Thyroid gland (tissue), 4 donors: ENCODE results near the gene GABRR3. TPM values are rescaled to one million over a fixed set of nuclear protein-coding genes. Genes with fewer than 3 reads are reported as not detected.

ENCODE experiments used
- DNase-seq, 2 donors: peaks; one replicate each; pipeline ENCODE4 v3.0.0-alpha.2; 2019
- H3K27ac ChIP-seq, 3 donors: fragments of 200-600 bp; sonication (generic); 1 replicate in 2 of 3; 2 replicates in 1 of 3; pipeline ENCODE4 v1.5.1; 2016 to 2019; ENCODE audit warnings: mild to moderate bottlenecking in 1 of 3, moderate library complexity in 1 of 3
- H3K27me3 ChIP-seq: fragments of 200-600 bp; sonication (generic); one replicate; pipeline ENCODE4 v1.5.1; 2019
- H3K36me3 ChIP-seq, 2 donors: fragments of 200-600 bp; sonication (generic); one replicate each; pipeline ENCODE4 v1.5.1; 2016 to 2019
- H3K4me1 ChIP-seq, 2 donors: fragments of 200-600 bp; sonication (generic); one replicate each; pipeline ENCODE4 v1.5.1; 2017 to 2019
- H3K4me3 ChIP-seq, 3 donors: fragments of 200-600 bp; sonication (generic); replicated peaks in 1 of 3; 1 replicate in 2 of 3; 2 replicates in 1 of 3; pipeline ENCODE4 v1.5.1; 2016; ENCODE audit warnings: mild to moderate bottlenecking in 1 of 3
- H3K9me3 ChIP-seq: fragments of 200-600 bp; sonication (generic); one replicate; pipeline ENCODE4 v1.5.1; 2017
- POLR2A ChIP-seq, 2 donors: fragments of 450-650 bp; IDR thresholded peaks; one replicate each; pipeline ENCODE4 v1.6.1; 2017; ENCODE audit warnings: antibody characterized with exemption in 2 of 2, mild to moderate bottlenecking in 2 of 2, moderate library complexity in 1 of 2
- WGBS, 2 donors: methylation state at CpG; one replicate each; pipeline ENCODE4 v1.1.5; 2017; 5-methylcytosine and 5-hydroxymethylcytosine counted together
- intact Hi-C: fragments of 100-400 bp; cut with DNase I; formaldehyde crosslinking; loops from one replicate; pipeline ENCODE4 v1.15.1; 2023
- total RNA-seq, 4 donors: library from RNA; depleted of rRNA; stranded (reverse); fragments of >200 nt; gene quantifications; one replicate each; pipeline ENCODE4 v1.2.3, GENCODE V29; 2016
- TF ChIP-seq, protein P1 (sequence below), 6 experiments: fragments of 200-600 bp in 3 of 6; fragments of 450-650 bp in 3 of 6; sonication (generic) in 3 of 6; IDR thresholded peaks; one replicate each; pipeline ENCODE4 v1.5.1; 2016 to 2019; ENCODE audit warnings: antibody characterized with exemption in 6 of 6, mild to moderate bottlenecking in 2 of 6, inconsistent platforms in 1 of 6, moderate library complexity in 1 of 6

Gene GABRR3
- total RNA-seq, 4 donors from 2014 or later: under 0.01 TPM; not detected in 3

DNA sequence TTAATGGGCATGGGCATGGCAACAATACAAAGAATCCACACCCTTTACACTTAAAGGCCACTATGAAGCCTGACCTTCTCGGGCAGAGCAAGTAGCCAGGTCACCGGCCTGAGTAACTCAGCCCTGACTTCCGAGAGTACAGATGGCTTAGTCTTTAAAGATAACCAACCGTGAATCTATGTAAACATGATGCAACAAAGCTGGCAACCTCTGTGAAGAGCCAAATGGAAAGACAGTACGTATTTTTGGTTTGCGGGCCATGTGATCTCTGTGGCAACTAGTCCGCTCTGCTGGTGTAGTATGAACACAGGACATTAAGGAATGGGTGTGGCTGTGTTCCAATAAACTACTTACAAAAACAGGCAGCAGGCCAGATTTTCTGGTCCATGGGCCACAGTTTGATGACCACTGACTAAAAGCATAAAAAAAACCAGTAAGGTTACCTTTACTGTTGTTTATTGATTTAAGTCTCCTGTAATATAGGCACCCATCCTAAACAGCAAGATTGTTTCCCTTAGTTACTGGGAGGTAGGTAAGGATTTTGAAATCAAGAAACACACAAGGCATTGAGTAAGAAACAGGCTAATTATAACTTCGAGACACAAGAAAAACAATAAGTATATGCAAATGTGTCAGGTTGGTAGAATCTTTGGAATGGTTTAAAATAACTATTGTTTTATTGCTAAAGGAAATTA, 77.4 kb downstream of the GABRR3 start:
- peak; percentile 83 to 85 for DNase-seq
- intact Hi-C loops: no loop called here
- no peak for TF ChIP-seq POLR2A (IDR thresholded peaks at IDR 0.05)
- TF ChIP-seq, protein P1, sequence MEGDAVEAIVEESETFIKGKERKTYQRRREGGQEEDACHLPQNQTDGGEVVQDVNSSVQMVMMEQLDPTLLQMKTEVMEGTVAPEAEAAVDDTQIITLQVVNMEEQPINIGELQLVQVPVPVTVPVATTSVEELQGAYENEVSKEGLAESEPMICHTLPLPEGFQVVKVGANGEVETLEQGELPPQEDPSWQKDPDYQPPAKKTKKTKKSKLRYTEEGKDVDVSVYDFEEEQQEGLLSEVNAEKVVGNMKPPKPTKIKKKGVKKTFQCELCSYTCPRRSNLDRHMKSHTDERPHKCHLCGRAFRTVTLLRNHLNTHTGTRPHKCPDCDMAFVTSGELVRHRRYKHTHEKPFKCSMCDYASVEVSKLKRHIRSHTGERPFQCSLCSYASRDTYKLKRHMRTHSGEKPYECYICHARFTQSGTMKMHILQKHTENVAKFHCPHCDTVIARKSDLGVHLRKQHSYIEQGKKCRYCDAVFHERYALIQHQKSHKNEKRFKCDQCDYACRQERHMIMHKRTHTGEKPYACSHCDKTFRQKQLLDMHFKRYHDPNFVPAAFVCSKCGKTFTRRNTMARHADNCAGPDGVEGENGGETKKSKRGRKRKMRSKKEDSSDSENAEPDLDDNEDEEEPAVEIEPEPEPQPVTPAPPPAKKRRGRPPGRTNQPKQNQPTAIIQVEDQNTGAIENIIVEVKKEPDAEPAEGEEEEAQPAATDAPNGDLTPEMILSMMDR (IDR thresholded peaks at IDR 0.05): no peak
- 31 to 37% methylated on average over 8 of the region's 8 CpGs for WGBS, 2 donors
- no peaks in the 10 kb centered on the region for H3K27me3 ChIP-seq
- no peak overlapping the region for H3K4me3 ChIP-seq
- H3K9me3 ChIP-seq: no peaks in the 10 kb centered on the region
- peaks cover 48 to 60% of the 10 kb centered on the region in 2 donors for H3K4me1 ChIP-seq
- peaks cover 8 to 16% of the 10 kb centered on the region in 2 donors for H3K36me3 ChIP-seq
- H3K27ac ChIP-seq: peak overlapping the region; percentile 70 to 85 (median 84)

- Histone ChIP-seq H3K4me3 (no peak overlapping the region), H3K4me1 (peaks cover 35 to 52% of the 10 kb centered on the region in 2 donors), H3K27ac (peak overlapping the region in 2 of 3 donors; percentile 31 to 69), H3K9me3 (no peaks in the 10 kb centered on the region), H3K27me3 (no peaks in the 10 kb centered on the region), H3K36me3 (peaks cover 16 to 17% of the 10 kb centered on the region in 2 donors)
- no peak for DNase-seq
- TF ChIP-seq POLR2A (IDR thresholded peaks at IDR 0.05): no peak
- TF ChIP-seq, protein P1 (IDR thresholded peaks at IDR 0.05): no peak
- intact Hi-C loops: no loop called here
- WGBS, 2 donors: 92 to 95% methylated on average over 3 of the region's 3 CpGs
Observed at GRCh38 chr3:97956051-97956450, 79.1 kb downstream of the GABRR3 start.

- H3K9me3 ChIP-seq: no peaks in the 10 kb centered on the region
- no peak for DNase-seq
- peaks cover 16 to 20% of the 10 kb centered on the region in 2 donors for H3K36me3 ChIP-seq
- peak overlapping the region in 1 of 3 donors; percentile 12 for H3K27ac ChIP-seq
- H3K4me1 ChIP-seq: peaks cover 29 to 53% of the 10 kb centered on the region in 2 donors
- intact Hi-C loops: no loop called here
- no peak overlapping the region for H3K4me3 ChIP-seq
- H3K27me3 ChIP-seq: no peaks in the 10 kb centered on the region
- TF ChIP-seq, protein P1 (IDR thresholded peaks at IDR 0.05): no peak
- TF ChIP-seq POLR2A (IDR thresholded peaks at IDR 0.05): no peak
- WGBS, 2 donors: 81 to 89% methylated on average over 7 to 9 of the region's 9 CpGs
Observed at GRCh38 chr3:97954228-97954827, 80.8 kb downstream of the GABRR3 start.

DNA sequence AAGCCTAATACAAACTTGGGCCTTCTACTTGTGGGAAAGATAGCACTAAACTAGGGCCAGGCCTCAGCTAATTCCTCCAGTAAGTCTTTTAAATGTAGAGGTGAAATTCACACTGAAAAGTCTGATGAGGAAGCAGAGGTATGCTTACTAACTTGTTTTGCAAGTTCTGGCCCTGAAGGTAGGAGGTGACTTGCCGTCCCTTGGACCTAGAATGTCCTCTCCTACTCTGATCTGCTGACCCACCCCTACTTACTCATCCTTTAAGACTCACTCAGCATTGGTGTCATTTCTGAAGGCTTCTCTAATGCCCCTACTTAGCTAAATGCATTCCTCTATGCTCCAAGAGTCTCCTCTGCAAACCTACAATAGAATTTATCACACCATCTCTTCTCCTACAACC, 82.2 kb downstream of the GABRR3 start:
- Histone ChIP-seq H3K27ac (peak overlapping the region; percentile 23 to 66 (median 63)), H3K9me3 (no peaks in the 10 kb centered on the region), H3K36me3 (peaks cover 16 to 31% of the 10 kb centered on the region in 2 donors), H3K4me3 (no peak overlapping the region), H3K4me1 (peaks cover 19 to 42% of the 10 kb centered on the region in 2 donors), H3K27me3 (no peaks in the 10 kb centered on the region)
- DNase-seq: no peak
- WGBS, 2 donors: 71 to 75% methylated on average over 1 of the region's 1 CpG
- intact Hi-C loops: no loop called here
- no peak for TF ChIP-seq POLR2A (IDR thresholded peaks at IDR 0.05)
- TF ChIP-seq, protein P1 (IDR thresholded peaks at IDR 0.05): no peak

- Histone ChIP-seq H3K4me1 (peaks cover 13 to 37% of the 10 kb centered on the region in 2 donors), H3K9me3 (no peaks in the 10 kb centered on the region), H3K4me3 (no peak overlapping the region), H3K27me3 (no peaks in the 10 kb centered on the region), H3K27ac (peak overlapping the region; percentile 7 to 66 (median 63)), H3K36me3 (peaks cover 20 to 37% of the 10 kb centered on the region in 2 donors)
- TF ChIP-seq, protein P1 (IDR thresholded peaks at IDR 0.05): no peak
- no peak for TF ChIP-seq POLR2A (IDR thresholded peaks at IDR 0.05)
- intact Hi-C loops: no loop called here
- WGBS, 2 donors: 88 to 92% methylated on average over 3 of the region's 3 CpGs
- DNase-seq: no peak
Observed at GRCh38 chr3:97952280-97952679, 82.8 kb downstream of the GABRR3 start.
